HG03354 (cell line): ENCODE results near the gene BORCS5.
"Not testable (repeated sequence)": the region's sequence is repeated elsewhere in the genome, so short reads cannot be mapped to it uniquely, and the experiment has no call there.

Experiments
- ATAC-seq: cut with Tn5 transposase; IDR thresholded peaks from one replicate; pipeline ENCODE4 v1.9.1; 2021; ENCODE audit warnings: mild to moderate bottlenecking; ENCODE audit not compliant: unreplicated experiment, poor library complexity, severe bottlenecking

Gene BORCS5

DNA sequence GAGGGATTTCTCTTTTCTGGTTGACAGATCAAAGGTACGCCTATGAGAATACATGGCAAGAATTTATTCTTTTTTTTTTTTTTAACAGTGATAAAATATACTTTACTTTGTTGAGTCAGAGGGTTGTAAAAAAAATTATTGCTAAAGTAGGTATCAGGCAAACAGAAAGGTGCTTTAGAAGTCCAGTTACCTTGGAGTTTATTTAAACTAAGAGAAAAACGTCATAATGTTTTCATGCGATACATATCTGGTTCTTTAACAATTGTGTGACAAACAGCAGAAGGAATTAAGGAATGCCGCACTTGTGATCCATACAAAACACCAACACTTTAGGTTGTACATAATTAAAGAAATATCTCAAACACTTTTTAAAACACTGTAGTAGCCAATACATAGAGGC is 94.2 kb downstream of the BORCS5 start:
- no peak for ATAC-seq

DNA sequence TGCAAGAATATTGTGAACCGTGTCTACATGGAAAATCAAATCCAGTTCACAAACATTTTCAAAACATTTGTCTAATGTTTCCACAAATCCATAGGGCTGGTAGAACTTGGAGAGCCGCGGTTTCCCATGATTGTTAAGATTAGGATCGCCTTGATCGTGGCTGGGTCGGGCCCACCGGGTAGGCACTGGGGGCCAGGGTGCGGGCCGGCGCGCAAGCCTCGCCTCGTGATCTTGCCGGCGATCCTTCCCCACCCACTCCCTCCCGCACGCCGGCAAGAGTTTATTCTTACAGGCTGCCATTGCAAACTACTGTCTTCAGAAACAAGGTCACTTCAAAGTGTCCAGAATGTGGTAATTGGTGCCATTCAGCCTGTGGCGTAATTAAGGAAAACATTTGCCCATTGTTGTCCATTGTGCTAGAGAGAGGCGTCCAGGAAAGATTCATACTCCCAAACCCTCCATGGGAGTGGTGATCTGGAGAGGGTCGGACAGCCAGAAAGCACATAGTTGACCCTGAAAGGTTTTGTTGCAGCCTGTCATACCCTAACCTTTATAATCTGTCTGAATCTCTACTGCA is 95.5 kb downstream of the BORCS5 start:
- ATAC-seq = no peak

DNA sequence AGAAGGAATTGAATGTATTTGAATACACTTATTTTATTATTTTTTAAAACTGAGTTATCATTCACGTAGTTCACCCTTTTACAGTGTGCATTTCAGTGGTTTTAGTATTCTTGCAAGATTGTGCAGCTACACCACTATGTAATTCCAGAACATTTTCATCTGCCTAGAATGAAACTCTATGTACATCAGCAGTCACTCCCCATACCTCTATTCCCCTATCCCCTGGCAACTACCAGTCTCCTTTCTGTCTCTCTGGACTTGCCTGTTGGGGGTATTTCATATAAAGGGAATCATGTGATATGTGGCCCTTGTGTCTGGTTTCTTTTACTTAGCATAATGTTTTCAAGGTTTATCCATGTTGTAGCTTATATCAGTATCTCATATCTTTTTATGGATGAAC is 96.8 kb downstream of the BORCS5 start:
- ATAC-seq = no peak

DNA sequence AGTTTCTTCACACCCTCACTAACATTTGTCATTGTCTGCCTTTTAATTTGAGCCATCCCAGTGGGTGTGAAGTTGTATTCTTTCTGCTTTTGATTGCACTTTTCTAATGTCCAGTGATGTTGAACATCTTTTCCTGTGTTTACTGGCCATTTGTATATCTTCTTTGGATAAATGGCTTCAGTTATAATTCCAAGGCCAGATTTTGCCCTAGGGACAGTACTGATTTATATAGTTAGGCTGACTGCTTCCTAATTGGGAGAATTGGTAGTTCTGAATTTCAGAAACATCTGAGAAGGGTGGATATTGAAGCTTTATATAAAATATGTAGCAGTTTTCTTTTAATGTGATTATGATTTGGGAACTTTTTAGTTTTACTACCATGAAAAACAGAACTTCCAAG is 97.4 kb downstream of the BORCS5 start:
- no peak for ATAC-seq

DNA sequence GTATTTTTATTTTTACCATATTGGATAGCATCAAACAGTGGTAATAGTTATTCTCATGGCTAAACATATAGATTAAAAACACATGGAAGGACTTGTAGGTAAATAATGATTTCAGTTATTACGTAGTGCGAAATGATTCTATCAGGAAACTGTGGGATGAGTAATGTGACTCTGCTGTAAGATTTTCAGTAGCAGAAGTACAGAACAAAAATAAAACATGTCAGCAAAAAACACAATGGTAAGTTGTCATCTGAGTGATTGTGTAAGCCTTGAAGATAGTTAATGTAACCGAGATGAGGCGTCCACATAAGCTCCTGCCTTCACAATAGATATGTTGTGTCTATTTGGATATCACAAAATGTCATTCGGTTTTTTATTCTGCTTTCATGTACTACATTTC is 99.8 kb downstream of the BORCS5 start:
- ATAC-seq = no peak

DNA sequence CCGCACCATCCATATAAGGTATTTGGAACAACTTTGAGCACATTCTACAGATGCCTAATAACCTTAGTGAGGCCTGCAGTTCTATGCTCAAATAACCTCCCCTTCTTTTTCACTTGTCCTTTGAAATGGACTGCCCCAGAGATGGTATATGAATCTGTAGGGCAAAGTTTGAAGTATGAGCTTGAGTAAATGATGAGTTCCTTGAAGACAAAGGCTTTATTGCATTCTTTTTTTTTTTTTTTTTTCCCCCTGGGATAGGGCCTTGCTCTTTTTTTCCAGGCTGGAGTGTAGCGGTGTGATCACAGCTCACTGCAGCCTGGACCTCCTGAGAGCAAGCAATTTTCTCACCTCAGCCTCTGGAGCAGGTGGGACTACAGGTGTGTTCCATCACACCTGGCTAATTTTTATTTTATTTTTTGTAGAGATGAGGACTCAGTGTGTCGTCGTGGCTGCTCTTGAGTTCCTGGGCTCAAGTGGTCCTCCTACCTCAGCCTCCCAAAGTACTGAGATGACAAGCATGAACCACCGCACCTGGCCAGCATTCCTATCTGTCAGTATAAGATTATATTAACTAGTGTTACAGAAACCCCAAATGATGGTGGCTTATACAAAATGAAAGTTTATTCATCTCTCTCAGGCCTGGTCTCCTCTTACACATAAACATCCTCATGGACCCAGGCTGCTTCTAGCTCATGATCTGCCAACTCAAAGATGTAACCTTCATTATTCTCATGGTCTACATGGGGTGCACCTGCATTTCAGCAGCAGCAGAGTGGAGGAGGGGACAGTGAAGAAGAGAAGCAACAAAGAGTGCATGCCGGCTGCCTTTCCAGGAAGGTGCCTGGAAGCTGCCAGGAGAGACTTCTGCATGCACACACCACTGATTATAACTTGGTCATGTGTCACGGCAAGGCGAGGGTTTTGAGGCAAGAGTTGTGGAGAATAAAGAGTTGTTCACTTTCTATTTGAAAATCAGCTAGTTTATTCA is 104.4 kb downstream of the BORCS5 start:
- ATAC-seq = no peak

DNA sequence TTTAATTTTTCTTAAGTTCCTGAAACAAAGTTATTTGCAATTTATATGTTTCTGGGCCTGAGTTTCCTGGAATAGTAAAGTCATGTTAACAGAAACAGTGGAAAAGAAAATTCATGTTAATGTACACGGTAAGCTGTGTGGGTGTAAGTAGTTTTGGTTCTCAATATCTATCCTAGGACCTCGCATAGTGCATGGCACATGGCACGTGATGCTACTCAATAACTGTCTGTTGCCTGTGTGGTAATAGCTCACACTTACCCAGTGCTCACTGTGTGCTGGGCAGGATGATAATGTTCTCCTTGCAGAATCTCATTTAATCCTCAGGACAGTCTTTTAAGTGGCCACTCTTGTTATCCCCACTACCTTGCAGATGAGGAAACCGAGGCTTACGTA is 105.0 kb downstream of the BORCS5 start:
- no peak for ATAC-seq

DNA sequence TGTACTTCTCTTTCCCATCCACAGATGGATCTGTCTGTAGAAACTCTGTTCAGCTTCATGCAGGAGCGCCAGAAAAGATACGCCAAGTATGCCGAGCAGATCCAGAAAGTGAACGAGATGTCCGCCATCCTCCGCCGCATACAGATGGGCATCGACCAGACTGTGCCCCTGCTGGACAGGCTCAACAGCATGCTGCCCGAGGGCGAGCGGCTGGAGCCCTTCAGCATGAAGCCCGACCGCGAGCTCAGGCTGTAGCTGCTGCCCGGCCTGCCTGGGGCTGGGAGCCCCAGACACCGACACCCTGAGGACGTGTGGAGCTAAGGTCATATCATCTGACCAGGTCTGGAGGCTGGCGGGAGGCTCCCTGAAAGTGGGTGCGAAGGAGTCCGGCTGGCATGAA is 108.6 kb downstream of the BORCS5 start:
- ATAC-seq = no peak

DNA sequence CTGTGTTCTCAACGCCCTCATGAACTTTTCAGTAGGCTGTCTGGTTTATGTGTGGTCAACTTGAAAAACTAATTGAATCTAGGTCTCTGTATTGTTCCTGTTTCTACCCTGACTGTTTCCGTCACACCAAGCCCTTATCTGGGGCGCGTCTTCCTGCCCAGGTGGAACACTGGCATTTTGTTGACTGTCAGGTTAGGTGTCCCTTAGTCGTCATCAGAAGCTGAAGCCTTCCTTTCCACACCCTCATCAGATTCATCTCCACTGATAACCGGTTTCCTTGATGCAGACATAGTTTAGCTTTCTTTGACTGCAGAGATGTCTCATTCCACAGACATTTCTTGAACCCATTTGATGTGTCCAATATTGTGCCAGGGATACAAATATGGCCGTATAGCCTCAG is 109.3 kb downstream of the BORCS5 start:
- ATAC-seq = no peak

DNA sequence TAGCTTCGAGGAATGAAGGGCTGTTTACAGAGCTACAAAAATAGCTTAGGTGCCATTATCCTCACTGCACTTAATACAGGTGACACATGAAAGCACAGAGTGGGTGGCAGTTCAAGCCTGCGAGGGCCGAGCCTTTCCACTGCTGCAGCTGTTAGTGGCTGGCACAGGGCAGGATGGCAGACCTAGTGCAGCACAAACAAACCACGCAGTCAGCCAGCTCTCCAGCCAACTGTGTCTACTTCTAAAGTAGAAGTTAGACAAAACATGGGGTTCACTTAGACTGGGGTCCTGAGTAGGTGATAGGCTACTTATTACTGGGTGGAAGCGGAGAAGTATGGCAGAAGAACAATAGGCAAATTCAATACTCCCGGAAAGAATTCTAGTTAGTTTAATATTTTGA is 110.4 kb downstream of the BORCS5 start:
- no peak for ATAC-seq

DNA sequence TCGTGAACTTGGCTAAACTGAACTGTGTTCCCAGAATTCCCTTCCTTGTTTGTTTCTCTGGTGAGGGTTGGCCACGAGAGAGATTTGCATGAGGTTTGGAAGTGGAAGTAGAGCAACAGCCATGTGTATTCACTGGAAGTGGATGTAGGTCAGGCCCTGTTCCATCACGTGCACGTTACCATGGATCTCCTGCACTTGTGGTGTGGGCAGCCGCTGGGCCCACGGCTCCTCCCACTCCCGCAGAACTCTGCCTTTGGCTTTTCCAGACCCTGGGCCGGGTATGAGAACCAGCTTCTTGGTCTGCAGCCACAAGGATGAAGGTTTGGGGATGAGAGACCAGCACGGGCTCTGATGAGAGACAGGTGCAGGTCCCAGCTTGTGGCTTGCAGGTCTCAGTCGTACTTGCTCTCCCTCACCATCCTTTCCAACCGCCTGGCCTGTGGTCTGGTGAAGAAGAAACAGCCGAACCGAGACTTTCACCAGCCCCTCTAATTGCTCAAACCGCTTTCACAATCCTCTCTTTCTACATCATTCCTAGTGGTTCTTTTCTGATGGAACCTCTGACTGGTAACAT is 110.9 kb downstream of the BORCS5 start:
- ATAC-seq = no peak

DNA sequence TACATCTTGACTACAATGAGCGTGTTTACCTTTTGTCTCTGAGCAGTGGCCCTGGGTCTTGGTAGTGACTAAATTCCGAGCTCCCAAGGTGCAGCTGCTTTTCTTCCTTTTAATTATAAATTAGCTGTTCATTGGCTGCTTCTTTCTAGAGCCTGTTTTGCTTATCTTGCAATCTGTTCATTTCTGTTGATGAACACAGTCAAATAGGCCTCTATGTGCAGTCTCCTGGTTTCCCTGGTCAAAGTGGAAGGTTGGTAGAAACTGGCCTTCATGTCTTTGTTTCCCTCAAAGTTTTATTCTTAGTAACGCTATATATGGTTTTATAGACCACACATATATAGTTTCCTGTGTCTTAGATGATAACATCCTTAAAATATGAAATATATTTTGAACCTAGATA is 111.7 kb downstream of the BORCS5 start:
- ATAC-seq = no peak

DNA sequence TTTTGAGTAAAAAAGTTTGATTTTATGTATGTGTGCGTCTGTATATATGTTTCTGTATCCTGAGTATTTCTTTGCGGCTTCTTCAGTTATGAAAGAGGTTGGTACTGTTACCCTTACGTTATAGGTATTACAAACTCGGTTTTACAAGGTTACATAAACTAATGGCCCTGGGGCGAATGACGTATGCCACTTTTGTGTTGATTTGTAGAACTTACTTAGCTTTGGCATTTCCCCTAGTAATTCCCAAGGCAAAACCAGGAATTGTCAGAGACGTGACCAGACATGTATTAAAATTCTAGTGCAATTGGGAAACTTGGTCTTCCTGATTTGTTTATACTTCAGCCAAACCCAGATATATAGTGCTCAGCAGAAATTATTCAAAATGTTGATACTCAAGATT is 112.5 kb downstream of the BORCS5 start:
- no peak for ATAC-seq

DNA sequence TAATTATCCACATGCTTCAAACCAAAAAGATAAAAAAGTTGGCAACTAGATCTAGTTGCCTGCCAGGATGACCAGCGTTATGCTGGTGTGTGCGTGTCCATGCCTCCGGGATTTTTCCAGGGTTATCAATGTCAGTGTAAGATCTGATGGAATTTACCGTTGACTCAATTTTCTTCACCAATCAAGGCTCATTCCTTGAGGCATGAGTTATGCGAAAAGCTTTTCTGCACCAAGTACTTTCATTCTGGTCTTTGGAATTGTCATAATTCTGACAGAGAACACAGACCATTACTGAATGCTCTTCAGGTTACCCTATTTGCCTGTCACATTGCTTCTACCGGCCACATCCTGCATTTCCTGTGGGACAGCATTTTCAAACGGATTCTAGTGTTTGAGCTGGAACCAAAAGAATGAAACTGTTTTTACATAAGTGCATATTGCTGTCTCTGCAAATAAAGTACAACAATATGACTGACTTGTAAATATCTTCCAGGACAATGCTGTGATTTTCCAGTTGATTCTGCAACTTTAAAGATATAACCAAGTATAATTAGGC is 114.0 kb downstream of the BORCS5 start:
- no peak for ATAC-seq

DNA sequence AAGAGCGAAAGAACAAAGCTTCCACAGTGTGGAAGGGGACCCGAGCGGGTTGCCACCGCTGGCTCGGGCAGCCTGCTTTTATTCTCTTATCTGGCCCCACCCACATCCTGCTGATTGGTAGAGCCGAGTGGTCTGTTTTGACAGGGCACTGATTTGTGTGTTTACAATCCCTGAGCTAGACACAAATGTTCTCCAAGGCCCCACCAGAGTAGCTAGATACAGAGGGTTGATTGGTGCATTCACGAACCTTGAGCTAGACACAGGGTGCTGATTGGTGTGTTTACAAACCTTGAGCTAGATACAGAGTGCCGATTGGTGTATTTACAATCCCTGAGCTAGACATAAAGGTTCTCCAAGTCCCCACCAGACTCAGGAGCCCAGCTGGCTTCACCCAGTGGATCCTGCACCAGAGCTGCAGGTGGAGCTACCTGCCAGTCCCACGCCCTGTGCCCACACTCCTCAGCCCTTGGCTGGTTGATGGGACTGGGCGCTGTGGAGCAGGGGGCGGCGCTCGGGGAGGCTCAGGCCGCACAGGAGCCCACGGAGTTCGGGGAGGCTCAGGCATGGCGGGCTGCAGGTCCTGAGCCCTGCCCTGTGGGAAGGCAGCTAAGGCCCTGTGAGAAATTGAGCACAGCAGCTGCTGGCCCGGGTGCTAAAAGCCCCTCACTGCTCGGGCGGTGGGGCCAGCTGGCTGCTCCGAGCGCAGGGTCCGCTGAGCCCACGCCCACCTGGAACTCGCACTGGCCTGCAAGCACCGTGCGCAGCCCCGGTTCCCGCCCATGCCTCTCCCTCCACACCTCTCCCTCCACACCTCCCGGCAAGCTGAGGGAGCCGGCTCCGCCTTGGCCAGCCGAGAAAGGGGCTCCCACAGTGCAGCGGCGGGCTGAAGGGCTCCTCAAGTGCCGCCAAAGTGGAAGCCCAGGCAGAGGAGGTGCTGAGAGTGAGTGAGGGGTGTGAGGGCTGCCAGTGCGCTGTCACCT is 115.4 kb downstream of the BORCS5 start:
- ATAC-seq = not testable (repeated sequence)

DNA sequence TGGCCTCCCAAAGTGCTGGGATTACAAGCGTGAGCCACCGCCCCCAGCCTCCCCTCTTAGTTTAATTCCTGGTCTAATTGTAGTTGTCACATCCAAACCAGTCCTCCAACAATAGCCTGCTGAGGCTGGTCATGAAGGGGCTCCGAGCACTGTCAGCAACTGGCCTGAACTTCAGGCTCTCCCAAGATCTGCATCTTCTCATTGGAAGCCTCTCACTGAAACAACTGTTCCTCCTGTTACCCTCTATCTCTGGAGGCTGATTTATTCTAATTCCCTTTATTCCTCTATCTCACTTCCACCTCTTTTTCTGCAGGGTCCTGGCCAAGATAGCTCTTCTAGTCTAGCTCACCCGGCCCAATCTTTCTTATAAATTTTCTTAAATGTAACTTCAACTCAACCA is 116.3 kb downstream of the BORCS5 start:
- ATAC-seq = no peak

DNA sequence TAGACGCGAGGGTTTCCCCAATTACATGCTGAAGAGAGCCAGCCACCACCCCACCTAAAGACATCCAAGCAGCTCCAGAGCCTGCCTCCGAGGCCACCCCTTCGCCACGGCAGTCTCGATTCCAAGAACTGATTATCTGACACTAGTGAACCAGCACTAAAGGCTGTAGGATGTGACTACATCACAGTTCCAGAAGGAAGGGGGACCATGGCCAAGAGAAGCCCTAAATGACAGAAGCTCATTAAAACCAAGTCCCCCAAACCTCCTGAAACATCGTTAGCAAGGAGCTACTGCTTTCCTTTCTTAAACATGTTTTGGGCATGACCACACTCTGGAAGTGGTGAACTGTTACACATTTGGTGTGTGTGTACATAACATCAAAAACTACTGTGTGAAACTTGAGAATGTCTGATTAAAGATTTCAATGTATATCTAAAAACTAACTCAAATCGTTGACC is 117.6 kb downstream of the BORCS5 start:
- ATAC-seq = peak; percentile 31

DNA sequence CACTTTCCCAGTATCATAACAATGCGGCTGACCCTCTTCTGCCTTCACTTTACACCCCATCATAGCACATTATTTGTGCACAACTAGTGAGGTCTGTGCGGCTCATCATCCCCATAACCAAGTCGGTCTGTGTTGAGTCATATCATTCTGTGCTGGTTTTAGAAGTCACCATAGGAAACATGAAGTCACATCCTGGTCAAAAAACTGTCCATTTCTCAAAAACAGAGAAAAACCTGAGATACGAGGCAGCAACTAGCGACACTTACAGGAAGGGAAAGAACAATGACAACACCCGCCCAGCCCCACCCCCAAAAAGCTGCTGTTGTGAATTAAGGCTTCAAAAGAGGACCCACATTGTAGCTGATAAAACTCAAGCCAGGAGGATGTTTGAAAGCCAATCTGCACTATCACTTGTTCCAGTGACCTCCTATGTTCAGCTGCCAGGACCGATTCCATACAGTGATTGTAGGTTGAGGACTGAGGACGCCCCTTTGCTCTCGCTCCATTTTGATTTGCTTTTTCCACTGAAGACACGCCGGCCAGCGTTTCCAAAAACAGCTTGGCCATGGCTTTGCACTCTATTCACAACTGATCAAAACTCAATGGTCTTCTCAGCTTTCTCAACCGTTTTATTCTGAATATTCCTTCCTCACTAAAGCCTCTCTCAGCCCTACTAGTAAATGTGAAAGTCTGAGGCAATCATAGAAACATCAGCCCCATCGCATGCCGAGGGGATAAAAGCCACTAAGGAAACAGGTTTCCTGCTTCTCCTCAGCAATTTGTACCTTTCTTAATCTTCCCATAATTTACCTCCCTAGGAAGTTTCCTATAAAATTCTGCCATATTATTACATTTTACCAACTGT is 118.3 kb downstream of the BORCS5 start:
- peak; percentile 98 for ATAC-seq
